Kidney tubule cell (primary cell): ENCODE measurements around the gene ZFP90.
"Not testable (repeated sequence)": the region's sequence is repeated elsewhere in the genome, so short reads cannot be mapped to it uniquely, and the experiment has no call there.

Experiments
- DNase-seq: peaks from one replicate; pipeline ENCODE4 v3.0.0-alpha.2; 2018; ENCODE audit warnings: low spot score

The ZFP90 gene

GRCh38 chr16:68517606-68518166 is 21.4 kb upstream of the ZFP90 start:
- no peak for DNase-seq

- DNase-seq: no peak
Observed at GRCh38 chr16:68519225-68519745, 19.8 kb upstream of the ZFP90 start.

- peak; percentile 86 for DNase-seq
Observed at GRCh38 chr16:68520649-68521086, 18.4 kb upstream of the ZFP90 start.

- DNase-seq: peak; percentile 40
Observed at GRCh38 chr16:68524069-68524820, 14.8 kb upstream of the ZFP90 start.

GRCh38 chr16:68526143-68526781 is 12.8 kb upstream of the ZFP90 start:
- DNase-seq: no peak

GRCh38 chr16:68526782-68527145 is 12.3 kb upstream of the ZFP90 start:
- DNase-seq: no peak

GRCh38 chr16:68528233-68528632 is 10.9 kb upstream of the ZFP90 start:
- no peak for DNase-seq

- DNase-seq: peak; percentile 86
Observed at GRCh38 chr16:68528686-68529379, 10.3 kb upstream of the ZFP90 start.

GRCh38 chr16:68529608-68529930 is 9.5 kb upstream of the ZFP90 start:
- DNase-seq: no peak

GRCh38 chr16:68529931-68530701 is 9.0 kb upstream of the ZFP90 start:
- DNase-seq: peak; percentile 85

- DNase-seq: no peak
Observed at GRCh38 chr16:68533937-68534336, 5.2 kb upstream of the ZFP90 start.

GRCh38 chr16:68535331-68535730 is 3.8 kb upstream of the ZFP90 start:
- DNase-seq: no peak

GRCh38 chr16:68539711-68540239 is 684 bp downstream of the ZFP90 start:
- peak; percentile 26 for DNase-seq

- no peak for DNase-seq
Observed at GRCh38 chr16:68548947-68549346, 9.9 kb downstream of the ZFP90 start.

GRCh38 chr16:68553186-68553585 is 14.1 kb downstream of the ZFP90 start:
- DNase-seq: no peak

GRCh38 chr16:68560341-68560740 is 21.2 kb downstream of the ZFP90 start:
- not testable (repeated sequence) for DNase-seq

- DNase-seq: no peak
Observed at GRCh38 chr16:68563631-68564381, 24.7 kb downstream of the ZFP90 start.

GRCh38 chr16:68564382-68564985 is 25.4 kb downstream of the ZFP90 start:
- no peak for DNase-seq

- DNase-seq: no peak
Observed at GRCh38 chr16:68574479-68574878, 35.4 kb downstream of the ZFP90 start.

- DNase-seq: no peak
Observed at GRCh38 chr16:68575082-68575481, 36.0 kb downstream of the ZFP90 start.
